DOHH2 (cell line): Measurements from ENCODE around the gene KCNH1.

Experiments
- CTCF ChIP-seq: fragments of 200-600 bp; sonication (generic); IDR thresholded peaks from one replicate; pipeline ENCODE4 v1.5.1; 2014; ENCODE audit warnings: antibody characterized with exemption, mild to moderate bottlenecking, low read depth, low read length; ENCODE audit not compliant: poor library complexity, severe bottlenecking
- EZH2phosphoT487 ChIP-seq: fragments of 200-600 bp; sonication (generic); IDR thresholded peaks from 2 replicates; pipeline ENCODE4 v1.6.1; 2017; ENCODE audit warnings: borderline replicate concordance, mild to moderate bottlenecking, antibody characterized with exemption, low read length, moderate library complexity, mixed read lengths

GRCh38 chr1:211169353-211169752, 35.4 kb upstream of the KCNH1 start:
- no peak for TF ChIP-seq CTCF
- TF ChIP-seq EZH2phosphoT487, result no peak
